GM12878 (cell line): Measurements from ENCODE around the gene VMP1.

Source experiments
- ATF2 ChIP-seq: IDR thresholded peaks from 2 replicates; pipeline ENCODE4 v1.6.1; 2012; ENCODE audit warnings: low read length, inconsistent platforms
- BCL11A ChIP-seq: IDR thresholded peaks from 2 replicates; pipeline ENCODE4 v1.6.1; 2011; ENCODE audit warnings: low read depth, low read length
- E2F4 ChIP-seq: IDR thresholded peaks from 2 replicates; pipeline ENCODE4 v1.6.1; 2012; ENCODE audit warnings: low read depth, low read length, improper control_type of control experiment
- EZH2 ChIP-seq: IDR thresholded peaks from 2 replicates; pipeline ENCODE4 v1.6.1; 2012; ENCODE audit warnings: low read depth, mild to moderate bottlenecking, control low read depth, inconsistent platforms, low read length, borderline replicate concordance; ENCODE audit not compliant: control insufficient read depth
- MTA2 ChIP-seq: fragments of 450-650 bp; IDR thresholded peaks from 2 replicates; pipeline ENCODE4 v1.6.1; 2016; ENCODE audit warnings: low read depth, mild to moderate bottlenecking, moderate library complexity
- MYC ChIP-seq: IDR thresholded peaks from 2 replicates; pipeline ENCODE4 v1.6.1; 2011; ENCODE audit warnings: mild to moderate bottlenecking, low read length, moderate library complexity, inconsistent platforms; ENCODE audit not compliant: insufficient read depth, insufficient replicate concordance, insufficient read length, severe bottlenecking
- RBBP5 ChIP-seq: fragments of 200-600 bp; sonication (generic); conservative IDR thresholded peaks from 2 replicates; pipeline ENCODE4 v1.6.1; 2016
- RCOR1 ChIP-seq: conservative IDR thresholded peaks from 2 replicates; pipeline ENCODE4 v1.6.1; 2012; ENCODE audit warnings: low read depth, low read length, improper control_type of control experiment
- TCF12 ChIP-seq: IDR thresholded peaks from 2 replicates; pipeline ENCODE4 v1.6.1; 2011; ENCODE audit warnings: low read depth, mild to moderate bottlenecking, low read length
- TF ChIP-seq, protein P1 (sequence below), 3 experiments: IDR thresholded peaks in 2 of 3; conservative IDR thresholded peaks in 1 of 3; 2 replicates each; pipeline ENCODE4 v1.5.1; 2011; ENCODE audit warnings: low read depth in 3 of 3, low read length in 3 of 3, mild to moderate bottlenecking in 3 of 3, control low read depth in 2 of 3, moderate library complexity in 2 of 3, inconsistent platforms in 1 of 3, mixed read lengths in 1 of 3; ENCODE audit not compliant: control insufficient read depth in 2 of 3, insufficient read depth in 1 of 3; ENCODE audit errors: extremely low read depth in 1 of 3
- TF ChIP-seq, protein P2 (sequence below): IDR thresholded peaks from 2 replicates; pipeline ENCODE4 v1.6.1; 2012; ENCODE audit warnings: low read depth, low read length, improper control_type of control experiment

- TF ChIP-seq MYC (no peak), TCF12 (no peak), EZH2 (no peak), E2F4 (no peak), RCOR1 (no peak), ATF2 (no peak), BCL11A (no peak), RBBP5 (no peak), MTA2 (no peak)
- TF ChIP-seq, protein P1, sequence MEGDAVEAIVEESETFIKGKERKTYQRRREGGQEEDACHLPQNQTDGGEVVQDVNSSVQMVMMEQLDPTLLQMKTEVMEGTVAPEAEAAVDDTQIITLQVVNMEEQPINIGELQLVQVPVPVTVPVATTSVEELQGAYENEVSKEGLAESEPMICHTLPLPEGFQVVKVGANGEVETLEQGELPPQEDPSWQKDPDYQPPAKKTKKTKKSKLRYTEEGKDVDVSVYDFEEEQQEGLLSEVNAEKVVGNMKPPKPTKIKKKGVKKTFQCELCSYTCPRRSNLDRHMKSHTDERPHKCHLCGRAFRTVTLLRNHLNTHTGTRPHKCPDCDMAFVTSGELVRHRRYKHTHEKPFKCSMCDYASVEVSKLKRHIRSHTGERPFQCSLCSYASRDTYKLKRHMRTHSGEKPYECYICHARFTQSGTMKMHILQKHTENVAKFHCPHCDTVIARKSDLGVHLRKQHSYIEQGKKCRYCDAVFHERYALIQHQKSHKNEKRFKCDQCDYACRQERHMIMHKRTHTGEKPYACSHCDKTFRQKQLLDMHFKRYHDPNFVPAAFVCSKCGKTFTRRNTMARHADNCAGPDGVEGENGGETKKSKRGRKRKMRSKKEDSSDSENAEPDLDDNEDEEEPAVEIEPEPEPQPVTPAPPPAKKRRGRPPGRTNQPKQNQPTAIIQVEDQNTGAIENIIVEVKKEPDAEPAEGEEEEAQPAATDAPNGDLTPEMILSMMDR (IDR thresholded peaks at IDR 0.05 in 2 of 3, conservative IDR thresholded peaks at IDR 0.05 in 1 of 3; ENCODE audit: control insufficient read depth in 2 of 3, extremely low read depth in 1 of 3, insufficient read depth in 1 of 3, low read depth in 3 of 3, low read length in 3 of 3): no peak
- TF ChIP-seq, protein P2, sequence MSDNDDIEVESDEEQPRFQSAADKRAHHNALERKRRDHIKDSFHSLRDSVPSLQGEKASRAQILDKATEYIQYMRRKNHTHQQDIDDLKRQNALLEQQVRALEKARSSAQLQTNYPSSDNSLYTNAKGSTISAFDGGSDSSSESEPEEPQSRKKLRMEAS: no peak
Observed at GRCh38 chr17:59828478-59828760, 121.0 kb downstream of the VMP1 start.
